ENCODE data around the gene JAML.

Gene JAML

DNA sequence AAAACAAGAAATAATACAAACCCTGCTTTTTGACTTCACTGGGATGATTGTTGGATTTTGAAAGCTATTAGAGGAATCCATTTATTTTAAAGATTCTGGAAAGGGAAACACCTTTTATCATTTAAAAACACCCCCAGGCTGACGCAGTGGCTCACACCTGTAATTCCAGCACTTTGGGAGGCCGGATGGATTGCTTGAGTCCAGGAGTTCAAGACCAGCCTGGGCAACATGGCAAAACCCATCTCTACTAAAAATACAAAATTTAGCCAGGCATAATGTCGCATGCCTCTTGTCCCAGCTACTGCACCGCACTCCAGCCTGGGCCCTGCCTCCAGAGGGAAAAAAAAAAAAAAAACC is 48.1 kb downstream of the JAML start:
- Histone ChIP-seq H4K8ac (ENCODE audit: low read length) (no peak overlapping the region), H2AK5ac (ENCODE audit: low read length, severe bottlenecking) (no peak overlapping the region), H2AFZ (ENCODE audit: low read depth, low read length) (no peak overlapping the region), H2BK12ac (ENCODE audit: low read length in 2 of 2) (no peak overlapping the region), H2BK15ac (ENCODE audit: low read depth, poor library complexity, severe bottlenecking) (no peak overlapping the region), H3K18ac (ENCODE audit: low read depth in 1 of 2, low read length in 2 of 2) (no peak overlapping the region), H4K91ac (ENCODE audit: low read length) (no peak overlapping the region), H3K23ac (ENCODE audit: low read length in 2 of 2) (no peak overlapping the region), H3K36me3 (ENCODE audit: control insufficient read depth in 1 of 2, insufficient read depth in 2 of 2, low read depth in 1 of 2, low read length in 2 of 2) (no peaks in the 10 kb centered on the region), H3K27ac (ENCODE audit: low read length, poor library complexity, severe bottlenecking) (no peak overlapping the region), H2BK120ac (ENCODE audit: low read depth, low read length) (no peak overlapping the region), H2BK5ac (ENCODE audit: low read depth, low read length, poor library complexity, severe bottlenecking) (no peak overlapping the region), H3K4me2 (ENCODE audit: low read length, poor library complexity, severe bottlenecking) (no peak overlapping the region), H3K4ac (ENCODE audit: low read depth in 1 of 2, low read length in 2 of 2) (no peak overlapping the region), H3K14ac (ENCODE audit: low read length in 2 of 2) (no peak overlapping the region), H3K9me3 (ENCODE audit: control insufficient read depth, low read length) (no peaks in the 10 kb centered on the region), H3K4me1 (ENCODE audit: control insufficient read depth, insufficient read depth, low read depth, low read length) (peaks cover 8% of the 10 kb centered on the region), H3K9ac (ENCODE audit: low read length) (no peak overlapping the region), H3K27me3 (ENCODE audit: control insufficient read depth in 1 of 2, insufficient read depth in 1 of 2, low read length in 2 of 2) (peaks cover 61 to 63% of the 10 kb centered on the region in 2 experiments), H3K4me3 (ENCODE audit: insufficient read depth in 1 of 2, low read depth in 1 of 2, low read length in 2 of 2) (no peak overlapping the region), H3K79me1 (replicated peaks; ENCODE audit: low read length, poor library complexity, severe bottlenecking) (no peaks in the 10 kb centered on the region)
- DNase-seq: no peak
- WGBS: 83% methylated on average over 4 of the region's 4 CpGs

- H2AK5ac ChIP-seq (ENCODE audit: low read length, severe bottlenecking): no peak within 1 kb of the TSS
- no peak within 1 kb of the TSS for H4K91ac ChIP-seq (ENCODE audit: low read length)
- H3K4me2 ChIP-seq (ENCODE audit: low read length, poor library complexity, severe bottlenecking): no peak within 1 kb of the TSS
- no peak for DNase-seq
- H3K27me3 ChIP-seq (ENCODE audit: control insufficient read depth in 1 of 2, insufficient read depth in 1 of 2, low read length in 2 of 2): peaks cover 64 to 65% of the 10 kb centered on the region in 2 experiments
- no peaks in the 10 kb centered on the region for H3K36me3 ChIP-seq (ENCODE audit: control insufficient read depth in 1 of 2, insufficient read depth in 2 of 2, low read depth in 1 of 2, low read length in 2 of 2)
- H3K9me3 ChIP-seq (ENCODE audit: control insufficient read depth, low read length): no peaks in the 10 kb centered on the region
- no peak within 1 kb of the TSS for H3K23ac ChIP-seq (ENCODE audit: low read length in 2 of 2)
- no peak within 1 kb of the TSS for H2BK5ac ChIP-seq (ENCODE audit: low read depth, low read length, poor library complexity, severe bottlenecking)
- no peak within 1 kb of the TSS for H2BK120ac ChIP-seq (ENCODE audit: low read depth, low read length)
- no peak within 1 kb of the TSS for H3K18ac ChIP-seq (ENCODE audit: low read depth in 1 of 2, low read length in 2 of 2)
- no peak within 1 kb of the TSS for H3K27ac ChIP-seq (ENCODE audit: low read length, poor library complexity, severe bottlenecking)
- H3K9ac ChIP-seq (ENCODE audit: low read length): peak within 1 kb of the TSS; percentile 41
- 15% methylated on average over 9 of the region's 14 CpGs for WGBS
- no peaks in the 10 kb centered on the region for H3K79me1 ChIP-seq (replicated peaks; ENCODE audit: low read length, poor library complexity, severe bottlenecking)
- H3K4me1 ChIP-seq (ENCODE audit: control insufficient read depth, insufficient read depth, low read depth, low read length): peaks cover 11% of the 10 kb centered on the region
- no peak within 1 kb of the TSS for H4K8ac ChIP-seq (ENCODE audit: low read length)
- H2BK12ac ChIP-seq (ENCODE audit: low read length in 2 of 2): no peak within 1 kb of the TSS
- peak within 1 kb of the TSS in 1 of 2 experiments; percentile 47 for H3K4me3 ChIP-seq (ENCODE audit: insufficient read depth in 1 of 2, low read depth in 1 of 2, low read length in 2 of 2)
- no peak within 1 kb of the TSS for H2BK15ac ChIP-seq (ENCODE audit: low read depth, poor library complexity, severe bottlenecking)
- H2AFZ ChIP-seq (ENCODE audit: low read depth, low read length): peak within 1 kb of the TSS; percentile 11
- H3K14ac ChIP-seq (ENCODE audit: low read length in 2 of 2): no peak within 1 kb of the TSS
- H3K4ac ChIP-seq (ENCODE audit: low read depth in 1 of 2, low read length in 2 of 2): no peak within 1 kb of the TSS
Observed at GRCh38 chr11:118175993-118176777, 48.6 kb downstream of the JAML start, which contains the start of gene SCN2B. Gene SCN2B, minus strand, starts transcription at chr11:118176639. Its CDS starts 208 bp downstream, at chr11:118176431.

GRCh38 chr11:118175031-118175992 is 49.5 kb downstream of the JAML start:
- Histone ChIP-seq H3K27me3 (ENCODE audit: control insufficient read depth in 1 of 2, insufficient read depth in 1 of 2, low read length in 2 of 2) (peaks cover 67 to 73% of the 10 kb centered on the region in 2 experiments), H3K4ac (ENCODE audit: low read depth in 1 of 2, low read length in 2 of 2) (no peak overlapping the region), H3K9me3 (ENCODE audit: control insufficient read depth, low read length) (no peaks in the 10 kb centered on the region), H2BK5ac (ENCODE audit: low read depth, low read length, poor library complexity, severe bottlenecking) (no peak overlapping the region), H3K14ac (ENCODE audit: low read length in 2 of 2) (no peak overlapping the region), H2AK5ac (ENCODE audit: low read length, severe bottlenecking) (no peak overlapping the region), H3K4me2 (ENCODE audit: low read length, poor library complexity, severe bottlenecking) (no peak overlapping the region), H4K8ac (ENCODE audit: low read length) (no peak overlapping the region), H3K4me1 (ENCODE audit: control insufficient read depth, insufficient read depth, low read depth, low read length) (peaks cover 10% of the 10 kb centered on the region), H3K79me1 (replicated peaks; ENCODE audit: low read length, poor library complexity, severe bottlenecking) (no peaks in the 10 kb centered on the region), H3K23ac (ENCODE audit: low read length in 2 of 2) (no peak overlapping the region), H2AFZ (ENCODE audit: low read depth, low read length) (no peak overlapping the region), H3K18ac (ENCODE audit: low read depth in 1 of 2, low read length in 2 of 2) (no peak overlapping the region), H4K91ac (ENCODE audit: low read length) (no peak overlapping the region), H3K36me3 (ENCODE audit: control insufficient read depth in 1 of 2, insufficient read depth in 2 of 2, low read depth in 1 of 2, low read length in 2 of 2) (no peaks in the 10 kb centered on the region), H2BK120ac (ENCODE audit: low read depth, low read length) (no peak overlapping the region), H3K4me3 (ENCODE audit: insufficient read depth in 1 of 2, low read depth in 1 of 2, low read length in 2 of 2) (no peak overlapping the region), H2BK12ac (ENCODE audit: low read length in 2 of 2) (no peak overlapping the region), H2BK15ac (ENCODE audit: low read depth, poor library complexity, severe bottlenecking) (no peak overlapping the region), H3K9ac (ENCODE audit: low read length) (no peak overlapping the region), H3K27ac (ENCODE audit: low read length, poor library complexity, severe bottlenecking) (no peak overlapping the region)
- no peak for DNase-seq
- 36% methylated on average over 13 of the region's 13 CpGs for WGBS

DNA sequence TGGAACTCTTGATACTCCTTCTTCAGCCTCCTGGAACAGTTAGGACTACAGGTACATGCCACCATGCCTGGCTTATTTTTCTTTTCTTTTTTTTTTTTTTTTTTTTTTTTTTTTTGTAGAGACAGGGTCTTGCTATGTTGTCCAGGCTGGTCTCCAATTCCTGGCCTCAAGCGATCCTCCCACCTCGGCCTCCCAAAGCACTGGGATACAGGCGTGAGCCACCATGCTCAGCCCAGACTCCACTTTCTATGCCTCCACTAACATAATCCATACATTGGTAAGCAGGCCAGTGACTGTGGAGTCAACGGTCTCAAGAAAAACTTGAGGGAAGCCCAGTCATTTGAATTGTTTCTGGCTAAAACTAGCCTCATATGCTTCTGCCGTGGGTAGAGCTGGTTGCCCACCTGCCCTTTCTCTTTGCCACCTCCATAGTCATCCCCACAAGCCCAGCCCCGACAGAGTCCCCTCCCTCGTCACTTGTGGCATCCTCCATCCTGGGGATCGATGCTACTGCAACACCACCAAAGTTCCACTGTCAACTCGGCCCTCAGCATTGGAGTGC is 50.7 kb downstream of the JAML start:
- Histone ChIP-seq H3K14ac (ENCODE audit: low read length in 2 of 2) (no peak overlapping the region), H3K18ac (ENCODE audit: low read depth in 1 of 2, low read length in 2 of 2) (no peak overlapping the region), H2AFZ (ENCODE audit: low read depth, low read length) (no peak overlapping the region), H3K79me1 (replicated peaks; ENCODE audit: low read length, poor library complexity, severe bottlenecking) (no peaks in the 10 kb centered on the region), H3K9me3 (ENCODE audit: control insufficient read depth, low read length) (no peaks in the 10 kb centered on the region), H2BK12ac (ENCODE audit: low read length in 2 of 2) (no peak overlapping the region), H3K27ac (ENCODE audit: low read length, poor library complexity, severe bottlenecking) (no peak overlapping the region), H3K4me3 (ENCODE audit: insufficient read depth in 1 of 2, low read depth in 1 of 2, low read length in 2 of 2) (no peak overlapping the region), H2BK15ac (ENCODE audit: low read depth, poor library complexity, severe bottlenecking) (no peak overlapping the region), H2BK120ac (ENCODE audit: low read depth, low read length) (no peak overlapping the region), H3K4me1 (ENCODE audit: control insufficient read depth, insufficient read depth, low read depth, low read length) (peaks cover 9% of the 10 kb centered on the region), H3K36me3 (ENCODE audit: control insufficient read depth in 1 of 2, insufficient read depth in 2 of 2, low read depth in 1 of 2, low read length in 2 of 2) (no peaks in the 10 kb centered on the region), H3K4me2 (ENCODE audit: low read length, poor library complexity, severe bottlenecking) (no peak overlapping the region), H2BK5ac (ENCODE audit: low read depth, low read length, poor library complexity, severe bottlenecking) (no peak overlapping the region), H2AK5ac (ENCODE audit: low read length, severe bottlenecking) (no peak overlapping the region), H4K8ac (ENCODE audit: low read length) (no peak overlapping the region), H3K27me3 (ENCODE audit: control insufficient read depth in 1 of 2, insufficient read depth in 1 of 2, low read length in 2 of 2) (peaks cover 74 to 80% of the 10 kb centered on the region in 2 experiments), H3K23ac (ENCODE audit: low read length in 2 of 2) (no peak overlapping the region), H4K91ac (ENCODE audit: low read length) (no peak overlapping the region), H3K9ac (ENCODE audit: low read length) (no peak overlapping the region), H3K4ac (ENCODE audit: low read depth in 1 of 2, low read length in 2 of 2) (no peak overlapping the region)
- no peak for DNase-seq
- WGBS: 84% methylated on average over 9 of the region's 9 CpGs
